ENCODE results near the gene UEVLD. TPM values are rescaled to one million over a fixed set of nuclear protein-coding genes. Genes with fewer than 3 reads are reported as not detected.

The UEVLD gene
- total RNA-seq, 4 donors from 2014 or later: 9.6 to 25.8 (median 15.8) TPM

GRCh38 chr11:18581825-18582224, 6.7 kb downstream of the UEVLD start:
- H3K27ac ChIP-seq: no peak overlapping the region
- no peaks in the 10 kb centered on the region for H3K9me3 ChIP-seq
- peaks cover 0 to 6% (median 0%) of the 10 kb centered on the region in 4 donors for H3K4me1 ChIP-seq
- no peaks in the 10 kb centered on the region for H3K27me3 ChIP-seq
- no peak overlapping the region for H3K4me3 ChIP-seq
- H3K36me3 ChIP-seq: peaks cover 0 to 42% (median 0%) of the 10 kb centered on the region in 3 donors
- no peak for DNase-seq (ENCODE audit: low spot score in 2 of 2)
- TF ChIP-seq EP300 (IDR thresholded peaks at IDR 0.05): no peak
- no peak for TF ChIP-seq CTCF (IDR thresholded peaks at IDR 0.05)
- TF ChIP-seq POLR2A (IDR thresholded peaks at IDR 0.05): no peak
- 88 to 90% methylated on average over 1 of the region's 1 CpG for WGBS, 2 donors

DNA sequence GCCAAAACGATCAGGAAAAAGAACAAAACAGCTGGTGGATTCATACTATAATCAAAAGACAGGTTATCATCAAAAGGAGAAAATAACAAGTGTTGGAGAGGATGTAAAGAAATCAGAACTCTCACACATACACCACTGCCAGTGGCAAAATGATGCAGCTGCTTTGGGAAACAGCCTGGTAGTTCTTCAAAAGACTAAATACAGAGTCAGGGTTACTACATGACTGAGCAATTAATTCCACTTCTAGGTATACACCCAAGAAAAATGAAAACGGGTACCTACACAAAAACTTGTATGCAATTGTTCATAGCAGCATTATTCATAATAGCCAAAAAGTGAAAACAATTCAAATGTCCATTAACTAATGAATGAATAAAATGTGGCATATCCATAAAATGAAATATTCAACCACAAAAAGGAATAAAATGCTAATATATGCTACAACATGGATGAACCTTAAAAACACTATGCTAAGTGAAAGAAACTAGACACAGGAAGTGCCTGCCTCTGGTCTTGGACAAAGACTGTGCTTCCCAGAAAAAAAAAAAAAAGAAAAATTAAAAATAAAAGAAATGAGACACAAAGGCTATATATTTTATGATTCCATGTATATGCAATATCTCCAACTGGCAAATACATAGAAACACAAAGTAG, 8.3 kb downstream of the UEVLD start:
- H3K9me3 ChIP-seq: no peaks in the 10 kb centered on the region
- no peak overlapping the region for H3K27ac ChIP-seq
- 86 to 87% methylated on average over 2 of the region's 2 CpGs for WGBS, 2 donors
- H3K4me3 ChIP-seq: no peak overlapping the region
- no peaks in the 10 kb centered on the region for H3K4me1 ChIP-seq
- peaks cover 0 to 57% (median 0%) of the 10 kb centered on the region in 3 donors for H3K36me3 ChIP-seq
- no peak for DNase-seq (ENCODE audit: low spot score in 2 of 2)
- H3K27me3 ChIP-seq: no peaks in the 10 kb centered on the region
- TF ChIP-seq CTCF (IDR thresholded peaks at IDR 0.05) (no peak), POLR2A (IDR thresholded peaks at IDR 0.05) (no peak), EP300 (IDR thresholded peaks at IDR 0.05) (no peak)

GRCh38 chr11:18578975-18579598, 9.4 kb downstream of the UEVLD start:
- 91% methylated on average over 14 of the region's 14 CpGs for WGBS, 2 donors
- Histone ChIP-seq H3K27me3 (no peaks in the 10 kb centered on the region), H3K36me3 (peaks cover 0 to 67% (median 0%) of the 10 kb centered on the region in 3 donors), H3K4me1 (no peaks in the 10 kb centered on the region), H3K9me3 (no peaks in the 10 kb centered on the region), H3K27ac (no peak overlapping the region), H3K4me3 (no peak overlapping the region)
- TF ChIP-seq EP300 (IDR thresholded peaks at IDR 0.05): no peak
- TF ChIP-seq CTCF (IDR thresholded peaks at IDR 0.05): no peak
- no peak for TF ChIP-seq POLR2A (IDR thresholded peaks at IDR 0.05)
- DNase-seq (ENCODE audit: low spot score in 2 of 2): no peak

GRCh38 chr11:18575361-18575760, 13.2 kb downstream of the UEVLD start:
- TF ChIP-seq EP300 (IDR thresholded peaks at IDR 0.05) (no peak), POLR2A (IDR thresholded peaks at IDR 0.05) (no peak), CTCF (IDR thresholded peaks at IDR 0.05) (no peak)
- no peak overlapping the region for H3K27ac ChIP-seq
- DNase-seq (ENCODE audit: low spot score in 2 of 2): no peak
- peaks cover 0 to 87% (median 0%) of the 10 kb centered on the region in 3 donors for H3K36me3 ChIP-seq
- no peaks in the 10 kb centered on the region for H3K27me3 ChIP-seq
- H3K4me3 ChIP-seq: no peak overlapping the region
- WGBS, 2 donors: 82 to 88% methylated on average over 1 of the region's 1 CpG
- no peaks in the 10 kb centered on the region for H3K4me1 ChIP-seq
- H3K9me3 ChIP-seq: no peaks in the 10 kb centered on the region

DNA sequence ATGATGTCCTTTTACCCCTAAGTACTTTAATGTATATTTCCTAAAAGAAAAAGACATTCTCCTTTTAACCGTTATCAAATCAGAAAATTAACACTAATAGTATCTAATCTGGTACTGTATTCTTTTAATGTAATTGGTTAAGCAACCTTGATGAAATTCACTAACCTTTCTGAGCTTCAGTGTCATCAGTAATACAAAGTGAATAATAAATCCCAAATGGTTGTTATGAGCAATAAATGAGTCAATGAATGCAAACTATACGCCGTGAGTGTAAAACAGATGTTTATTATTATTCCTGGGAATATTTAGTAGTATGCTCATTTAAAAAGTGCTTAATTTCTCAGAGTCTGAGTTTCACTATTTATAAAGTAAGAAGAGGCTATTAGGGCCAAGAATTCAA, 21.5 kb downstream of the UEVLD start:
- Histone ChIP-seq H3K36me3 (peaks cover 0 to 69% (median 11%) of the 10 kb centered on the region in 3 donors), H3K27me3 (no peaks in the 10 kb centered on the region), H3K27ac (no peak overlapping the region), H3K4me1 (no peaks in the 10 kb centered on the region), H3K9me3 (no peaks in the 10 kb centered on the region), H3K4me3 (no peak overlapping the region)
- 88 to 91% methylated on average over 3 of the region's 3 CpGs for WGBS, 2 donors
- DNase-seq (ENCODE audit: low spot score in 2 of 2): no peak
- TF ChIP-seq CTCF (IDR thresholded peaks at IDR 0.05): no peak
- TF ChIP-seq POLR2A (IDR thresholded peaks at IDR 0.05): no peak
- no peak for TF ChIP-seq EP300 (IDR thresholded peaks at IDR 0.05)

Data from tibial nerve (tissue), 4 donors.